Measurements from ENCODE around the gene ELF5. TPM values are rescaled to one million over a fixed set of nuclear protein-coding genes. Genes with fewer than 3 reads are reported as not detected.

Gene ELF5
- total RNA-seq, 2 experiments from 2014 or later: not detected

- CTCF ChIA-PET: interaction anchor here (0.7 to 2.6 kb wide), 4 partner anchors 19 to 55 kb away, joined by 3 to 17 read pairs (median 3); no protein-coding TSS in a partner anchor
- H3K4me3 Mint-ChIP-seq: no peak overlapping the region
- POLR2A ChIA-PET: no interaction called here
Measured at GRCh38 chr11:34449013-34449412, 64.6 kb downstream of the ELF5 start.

GRCh38 chr11:34448223-34448994 is 65.2 kb downstream of the ELF5 start:
- intact Hi-C loops (cut with DNase I, micrococcal nuclease): no loop called here
- ATAC-seq (no peak), DNase-seq (no peak)
- Mint-ChIP-seq H3K36me3 (ENCODE audit: low read depth) (peaks cover 23% of the 10 kb centered on the region), H3K4me3 (no peak overlapping the region), H3K4me1 (peaks cover 28% of the 10 kb centered on the region), H3K27me3 (no peaks in the 10 kb centered on the region), H3K27ac (no peak overlapping the region), H3K9me3 (ENCODE audit: low read depth) (no peaks in the 10 kb centered on the region)
- ChIA-PET POLR2A (no interaction called here), CTCF (interaction anchor here (0.7 to 2.6 kb wide), 6 partner anchors 9 to 54 kb away, joined by 3 to 17 read pairs (median 3); no protein-coding TSS in a partner anchor)

More at GRCh38 chr11:34449013-34449412, 64.6 kb downstream of the ELF5 start:
- H3K36me3 Mint-ChIP-seq (ENCODE audit: low read depth): peaks cover 28% of the 10 kb centered on the region
- H3K27me3 Mint-ChIP-seq: no peaks in the 10 kb centered on the region
- no peaks in the 10 kb centered on the region for H3K9me3 Mint-ChIP-seq (ENCODE audit: low read depth)
- peak; percentile 39 for ATAC-seq
- intact Hi-C loops (cut with DNase I, micrococcal nuclease): no loop called here
- no peak overlapping the region for H3K27ac Mint-ChIP-seq
- peak; percentile 16 for DNase-seq
- peaks cover 25% of the 10 kb centered on the region for H3K4me1 Mint-ChIP-seq

GRCh38 chr11:34447044-34447443 is 66.5 kb downstream of the ELF5 start:
- Mint-ChIP-seq H3K36me3 (ENCODE audit: low read depth) (peaks cover 19% of the 10 kb centered on the region), H3K4me3 (no peak overlapping the region), H3K27ac (no peak overlapping the region), H3K4me1 (peaks cover 30% of the 10 kb centered on the region), H3K27me3 (no peaks in the 10 kb centered on the region), H3K9me3 (ENCODE audit: low read depth) (no peaks in the 10 kb centered on the region)
- DNase-seq: no peak
- POLR2A ChIA-PET: no interaction called here
- no peak for ATAC-seq
- intact Hi-C loops (cut with DNase I, micrococcal nuclease): no loop called here
- CTCF ChIA-PET: interaction anchor here (1.0 to 2.6 kb wide), 4 partner anchors 12 to 21 kb away, joined by 3 to 17 read pairs (median 4); no protein-coding TSS in a partner anchor

- ChIA-PET CTCF (interaction anchor here (1.1 kb wide), 2 partner anchors 13 to 19 kb away, joined by 3 to 4 read pairs; no protein-coding TSS in a partner anchor), POLR2A (no interaction called here)
- no peak for DNase-seq
- Mint-ChIP-seq H3K4me3 (no peak overlapping the region), H3K27ac (no peak overlapping the region), H3K9me3 (ENCODE audit: low read depth) (no peaks in the 10 kb centered on the region), H3K27me3 (no peaks in the 10 kb centered on the region), H3K36me3 (ENCODE audit: low read depth) (peaks cover 14% of the 10 kb centered on the region), H3K4me1 (peaks cover 32% of the 10 kb centered on the region)
- no peak for ATAC-seq
- intact Hi-C loops (cut with DNase I, micrococcal nuclease): no loop called here
Measured at GRCh38 chr11:34446386-34446785, 67.2 kb downstream of the ELF5 start.

- CTCF ChIA-PET: interaction anchor here (1.1 kb wide), 2 partner anchors 13 to 19 kb away, joined by 3 to 4 read pairs; no protein-coding TSS in a partner anchor
- Mint-ChIP-seq H3K4me1 (peaks cover 35% of the 10 kb centered on the region), H3K27me3 (no peaks in the 10 kb centered on the region), H3K9me3 (ENCODE audit: low read depth) (no peaks in the 10 kb centered on the region), H3K27ac (no peak overlapping the region), H3K4me3 (no peak overlapping the region), H3K36me3 (ENCODE audit: low read depth) (peaks cover 13% of the 10 kb centered on the region)
- intact Hi-C loops (cut with DNase I, micrococcal nuclease): no loop called here
- DNase-seq (no peak), ATAC-seq (no peak)
- POLR2A ChIA-PET: interaction anchor here (0.6 kb wide), 1 partner anchor 303 kb away, joined by 3 read pairs; no protein-coding TSS in a partner anchor
Measured at GRCh38 chr11:34445956-34446355, 67.6 kb downstream of the ELF5 start.

- POLR2A ChIA-PET: no interaction called here
- CTCF ChIA-PET: interaction anchor here (0.5 kb wide), 1 partner anchor 13 kb away, joined by 5 read pairs; no protein-coding TSS in a partner anchor
Measured at GRCh38 chr11:34444428-34444827, 69.2 kb downstream of the ELF5 start.

GRCh38 chr11:34443136-34443535 is 70.5 kb downstream of the ELF5 start:
- intact Hi-C loops (cut with DNase I, micrococcal nuclease): no loop called here
- H3K9me3 Mint-ChIP-seq (ENCODE audit: low read depth): no peaks in the 10 kb centered on the region
- ATAC-seq (no peak), DNase-seq (no peak)
- no peaks in the 10 kb centered on the region for H3K36me3 Mint-ChIP-seq (ENCODE audit: low read depth)
- ChIA-PET POLR2A (no interaction called here), CTCF (interaction anchor here (0.6 kb wide), 1 partner anchor 303 kb away, joined by 3 read pairs; no protein-coding TSS in a partner anchor)
- no peak overlapping the region for H3K27ac Mint-ChIP-seq
- no peak overlapping the region for H3K4me3 Mint-ChIP-seq
- no peaks in the 10 kb centered on the region for H3K27me3 Mint-ChIP-seq
- peaks cover 38% of the 10 kb centered on the region for H3K4me1 Mint-ChIP-seq

More at GRCh38 chr11:34444428-34444827, 69.2 kb downstream of the ELF5 start:
- Mint-ChIP-seq H3K4me1 (peaks cover 47% of the 10 kb centered on the region), H3K4me3 (no peak overlapping the region), H3K9me3 (ENCODE audit: low read depth) (no peaks in the 10 kb centered on the region), H3K27ac (no peak overlapping the region), H3K36me3 (ENCODE audit: low read depth) (peaks cover 2% of the 10 kb centered on the region), H3K27me3 (no peaks in the 10 kb centered on the region)
- ATAC-seq (no peak), DNase-seq (no peak)
- intact Hi-C loops (cut with DNase I, micrococcal nuclease): no loop called here

- intact Hi-C loops (cut with DNase I, micrococcal nuclease): no loop called here
- Mint-ChIP-seq H3K27me3 (no peaks in the 10 kb centered on the region), H3K9me3 (ENCODE audit: low read depth) (no peaks in the 10 kb centered on the region), H3K36me3 (ENCODE audit: low read depth) (no peaks in the 10 kb centered on the region), H3K4me3 (no peak overlapping the region), H3K27ac (no peak overlapping the region), H3K4me1 (peaks cover 29% of the 10 kb centered on the region)
- ChIA-PET CTCF (interaction anchor here (0.8 kb wide), 2 partner anchors 740 to 823 kb away, joined by 3 to 4 read pairs; no protein-coding TSS in a partner anchor), POLR2A (no interaction called here)
- ATAC-seq: no peak
- DNase-seq: no peak
Measured at GRCh38 chr11:34441814-34442213, 71.8 kb downstream of the ELF5 start.

GRCh38 chr11:34439610-34440198 is 73.9 kb downstream of the ELF5 start:
- H3K4me3 Mint-ChIP-seq: peak overlapping the region; percentile 86
- POLR2A ChIA-PET: interaction anchor here (0.6 kb wide), 1 partner anchor 338 kb away, joined by 3 read pairs; no protein-coding TSS in a partner anchor
- CTCF ChIA-PET: interaction anchor here (1.0 kb wide), 1 partner anchor 8 kb away, joined by 3 read pairs; no protein-coding TSS in a partner anchor
- H3K27ac Mint-ChIP-seq: peak overlapping the region; percentile 93
- no peaks in the 10 kb centered on the region for H3K9me3 Mint-ChIP-seq (ENCODE audit: low read depth)
- ATAC-seq: no peak
- DNase-seq: no peak
- no peaks in the 10 kb centered on the region for H3K36me3 Mint-ChIP-seq (ENCODE audit: low read depth)
- intact Hi-C loops (cut with DNase I, micrococcal nuclease): loop anchor here (1.0 to 10.0 kb wide), 10 partner anchors 29 to 1225 kb away; partner anchors contain the start of genes APIP (in 1 of the 2), HIPK3 (in 1 of the 2), LMO2 (in 1 of the 2) and PDHX (in 1 of the 2)
- no peaks in the 10 kb centered on the region for H3K27me3 Mint-ChIP-seq
- peaks cover 29% of the 10 kb centered on the region for H3K4me1 Mint-ChIP-seq

GRCh38 chr11:34438529-34439507 is 74.8 kb downstream of the ELF5 start, which contains the start of gene CAT:
TSS of gene CAT (plus strand) at chr11:34438934. CDS start at chr11:34439014, 80 bp downstream.
- peak; percentile 99 for ATAC-seq
- H3K36me3 Mint-ChIP-seq (ENCODE audit: low read depth): no peaks in the 10 kb centered on the region
- peak within 1 kb of the TSS; percentile 93 for H3K27ac Mint-ChIP-seq
- peak; percentile 99 for DNase-seq
- H3K27me3 Mint-ChIP-seq: no peaks in the 10 kb centered on the region
- ChIA-PET POLR2A (interaction anchor here (0.6 kb wide), 1 partner anchor 75 kb away, joined by 3 read pairs; no protein-coding TSS in a partner anchor), CTCF (interaction anchor here (1.0 kb wide), 1 partner anchor 9 kb away, joined by 3 read pairs; no protein-coding TSS in a partner anchor)
- H3K9me3 Mint-ChIP-seq (ENCODE audit: low read depth): no peaks in the 10 kb centered on the region
- intact Hi-C loops (cut with DNase I, micrococcal nuclease): loop anchor here (1.0 to 10.0 kb wide), 16 partner anchors 29 to 1226 kb away; partner anchors contain the start of genes NAT10 (in 2 of the 2), ABTB2 (in 1 of the 2), APIP (in 1 of the 2) and CAPRIN1 (in 1 of the 2)
- H3K4me1 Mint-ChIP-seq: peaks cover 22% of the 10 kb centered on the region
- H3K4me3 Mint-ChIP-seq: peak within 1 kb of the TSS; percentile 86

Measured in activated CD4-positive, alpha-beta T cell treated with anti-CD3 and anti-CD28 coated beads for 36 hours (primary cell).